Measurements from ENCODE around the gene IL1R2.

Gene IL1R2

DNA sequence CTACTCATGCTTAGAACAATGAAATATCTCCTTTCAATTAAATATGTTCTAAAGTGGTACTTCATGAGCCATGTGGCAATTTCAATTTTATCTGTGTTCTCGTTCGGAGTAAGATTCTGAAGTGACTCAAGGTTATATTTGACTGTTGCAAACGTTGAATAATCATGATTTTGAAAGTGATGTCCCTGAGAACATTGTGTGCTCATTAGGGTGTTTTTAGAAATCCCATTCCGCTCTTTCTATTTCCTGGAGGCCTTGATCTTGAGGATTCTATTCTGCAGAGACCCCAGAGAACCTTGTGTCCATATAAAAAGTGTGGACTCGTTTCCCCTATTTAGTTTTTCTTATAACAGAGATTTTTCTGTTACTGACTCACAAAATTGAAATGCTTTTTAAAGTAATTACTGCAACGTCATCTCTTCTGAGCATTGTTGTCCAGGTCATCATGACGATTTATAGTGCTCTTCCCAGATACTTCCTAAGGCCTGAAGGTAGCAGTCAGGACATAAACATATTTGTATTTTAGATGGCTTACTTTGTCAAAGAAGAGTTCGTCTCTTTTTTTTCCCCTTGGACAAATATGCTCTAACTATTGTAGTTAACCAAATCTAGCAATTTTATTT is 27.2 kb downstream of the IL1R2 start:
- no peak for DNase-seq (ENCODE audit: low read depth in 4 of 4, low spot score in 1 of 4)

DNA sequence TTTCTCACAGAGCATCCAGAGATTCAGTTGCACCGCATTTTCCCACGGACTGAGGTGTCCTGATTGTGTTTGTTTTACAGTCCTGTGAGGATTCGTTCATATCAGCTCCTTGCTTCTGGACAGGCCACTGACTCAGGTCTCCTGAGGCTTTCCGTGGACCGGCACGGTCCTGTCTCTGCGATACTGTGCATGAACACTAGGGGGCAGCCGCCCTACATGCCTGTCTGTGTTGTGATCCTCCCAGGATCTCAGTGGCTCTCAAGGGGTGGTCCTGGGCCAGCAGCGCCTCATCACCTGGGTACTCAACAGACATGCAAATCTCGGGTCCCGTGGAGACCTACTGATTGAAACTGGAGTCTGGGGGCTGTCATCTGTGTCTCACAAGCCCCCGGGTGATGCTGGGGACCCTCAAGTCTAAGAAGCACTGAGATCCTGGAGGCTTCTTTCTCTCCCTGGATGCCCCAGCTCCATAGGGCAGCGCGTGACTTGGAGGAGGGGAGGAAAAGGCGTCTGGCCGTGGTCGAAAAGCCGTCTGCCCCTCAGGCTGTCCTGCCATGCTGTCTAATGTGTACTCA is 28.9 kb downstream of the IL1R2 start:
- DNase-seq (ENCODE audit: low read depth in 4 of 4, low spot score in 1 of 4), result peak; percentile 79 to 89 (median 83)

DNA sequence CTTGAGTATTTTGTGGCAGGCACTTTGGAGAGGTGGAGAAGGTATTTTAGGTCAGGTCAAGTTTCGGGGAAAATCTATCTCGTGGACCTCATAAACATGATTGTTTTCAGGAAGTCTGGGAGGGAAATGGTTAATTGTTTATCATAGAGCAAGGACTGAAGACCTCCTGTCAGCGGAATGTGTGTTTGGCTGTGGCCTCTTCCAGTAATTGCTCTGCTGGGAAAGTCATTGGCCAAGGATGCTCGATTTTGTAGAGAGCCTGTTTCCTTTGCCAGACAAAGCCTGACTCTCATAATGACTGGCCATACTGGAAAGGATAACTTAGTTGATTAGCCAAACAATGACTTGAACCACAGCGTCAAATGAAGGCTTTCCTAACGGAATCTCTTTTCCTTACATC is 30.0 kb downstream of the IL1R2 start:
- DNase-seq (ENCODE audit: low read depth in 4 of 4, low spot score in 1 of 4), result no peak

DNA sequence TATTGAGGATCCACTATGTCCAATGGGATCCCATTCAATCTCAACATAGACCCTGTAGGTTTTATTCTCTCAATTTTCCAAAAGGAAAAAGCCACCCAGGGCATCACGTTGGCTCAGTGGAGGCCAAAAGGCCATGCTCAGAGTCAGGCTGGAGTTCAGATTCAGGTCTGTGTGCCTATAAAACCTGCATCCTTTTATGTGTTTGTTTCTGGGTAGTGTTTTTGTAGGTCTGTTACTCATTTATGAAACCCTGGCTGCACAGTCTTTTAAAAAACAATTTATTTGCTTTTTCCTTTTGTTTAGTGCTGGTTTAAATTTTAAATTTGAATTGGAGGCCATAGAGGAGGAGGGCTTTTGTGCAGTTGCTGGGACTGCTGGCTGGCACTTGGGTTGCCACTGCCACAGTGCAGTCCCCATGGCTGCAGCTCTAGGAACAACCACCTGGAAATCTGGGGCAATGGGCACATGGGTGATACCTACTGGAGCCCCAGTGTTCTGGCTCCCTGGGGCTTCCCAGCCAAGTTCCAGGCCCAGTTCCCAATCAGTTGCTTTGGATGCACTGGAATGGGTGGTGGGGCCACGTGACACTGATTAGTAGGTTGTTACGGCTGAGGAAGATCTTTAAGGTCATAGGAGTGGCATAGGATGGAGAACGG is 31.3 kb downstream of the IL1R2 start:
- DNase-seq (ENCODE audit: low read depth in 4 of 4, low spot score in 1 of 4), result no peak

DNA sequence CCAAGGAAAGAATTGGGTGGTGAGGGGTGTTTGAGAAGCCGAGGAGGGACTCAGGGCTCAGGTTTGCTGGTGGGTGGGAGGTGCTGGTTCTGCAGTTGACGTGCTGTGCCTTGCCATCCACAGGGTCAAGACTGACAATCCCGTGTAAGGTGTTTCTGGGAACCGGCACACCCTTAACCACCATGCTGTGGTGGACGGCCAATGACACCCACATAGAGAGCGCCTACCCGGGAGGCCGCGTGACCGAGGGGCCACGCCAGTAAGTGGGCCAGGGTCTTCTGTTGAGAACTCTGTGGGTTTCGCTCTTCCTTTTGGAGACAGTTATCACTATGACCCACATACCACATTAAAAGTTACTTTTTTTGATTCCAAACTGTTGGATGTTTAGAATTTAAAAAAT is 32.6 kb downstream of the IL1R2 start:
- no peak for DNase-seq (ENCODE audit: low read depth in 4 of 4, low spot score in 1 of 4)

DNA sequence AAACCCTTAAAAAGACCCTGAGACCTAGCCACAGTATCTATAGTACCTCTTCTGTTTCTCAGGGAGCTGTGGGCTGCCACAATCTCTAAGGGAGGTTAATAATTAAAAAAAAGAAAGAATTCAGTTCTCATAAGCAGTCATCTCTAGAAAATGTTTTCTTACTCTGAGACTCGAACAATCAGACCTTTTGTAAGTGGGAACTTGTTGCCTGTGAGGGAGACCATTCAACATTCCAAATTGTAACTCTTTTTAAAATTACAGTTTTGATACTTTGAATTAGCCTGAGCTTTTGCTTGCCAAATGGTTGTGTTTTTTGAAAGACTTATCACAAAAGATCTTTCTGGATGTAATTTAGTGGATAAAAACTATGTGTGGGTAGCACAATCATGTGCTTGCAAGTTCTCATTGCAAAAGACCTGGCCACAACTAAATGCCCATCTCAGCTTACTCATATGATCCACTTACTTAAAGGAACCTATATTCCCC is 33.3 kb downstream of the IL1R2 start:
- no peak for DNase-seq (ENCODE audit: low read depth in 4 of 4, low spot score in 1 of 4)

DNA sequence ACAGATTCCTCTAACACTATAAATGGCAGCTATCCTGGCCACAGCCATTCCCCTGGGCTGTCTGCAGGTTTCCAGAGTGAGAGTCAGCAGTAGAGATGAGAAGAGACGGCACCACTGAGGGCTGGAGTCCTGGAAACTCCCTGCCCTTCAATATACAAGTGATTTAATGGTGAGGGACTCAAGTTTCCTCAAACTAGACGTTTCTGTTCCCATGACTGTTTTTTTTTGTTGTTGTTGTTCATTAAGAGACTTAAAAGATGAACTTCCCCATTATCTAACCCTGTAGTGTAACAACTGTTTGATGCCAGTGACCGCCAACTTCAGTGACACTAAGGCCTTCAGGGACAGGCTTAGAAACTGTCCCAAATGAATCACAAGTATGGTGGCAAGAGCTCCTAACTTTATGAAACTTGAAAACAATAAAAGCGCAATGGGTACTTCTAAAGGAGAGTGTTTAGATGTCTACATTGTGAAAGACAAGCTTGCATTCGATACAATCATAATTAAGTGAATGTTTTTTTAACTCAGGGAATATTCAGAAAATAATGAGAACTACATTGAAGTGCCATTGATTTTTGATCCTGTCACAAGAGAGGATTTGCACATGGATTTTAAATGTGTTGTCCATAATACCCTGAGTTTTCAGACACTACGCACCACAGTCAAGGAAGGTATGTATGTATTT is 34.0 kb downstream of the IL1R2 start:
- DNase-seq (ENCODE audit: low read depth in 4 of 4, low spot score in 1 of 4), result no peak

DNA sequence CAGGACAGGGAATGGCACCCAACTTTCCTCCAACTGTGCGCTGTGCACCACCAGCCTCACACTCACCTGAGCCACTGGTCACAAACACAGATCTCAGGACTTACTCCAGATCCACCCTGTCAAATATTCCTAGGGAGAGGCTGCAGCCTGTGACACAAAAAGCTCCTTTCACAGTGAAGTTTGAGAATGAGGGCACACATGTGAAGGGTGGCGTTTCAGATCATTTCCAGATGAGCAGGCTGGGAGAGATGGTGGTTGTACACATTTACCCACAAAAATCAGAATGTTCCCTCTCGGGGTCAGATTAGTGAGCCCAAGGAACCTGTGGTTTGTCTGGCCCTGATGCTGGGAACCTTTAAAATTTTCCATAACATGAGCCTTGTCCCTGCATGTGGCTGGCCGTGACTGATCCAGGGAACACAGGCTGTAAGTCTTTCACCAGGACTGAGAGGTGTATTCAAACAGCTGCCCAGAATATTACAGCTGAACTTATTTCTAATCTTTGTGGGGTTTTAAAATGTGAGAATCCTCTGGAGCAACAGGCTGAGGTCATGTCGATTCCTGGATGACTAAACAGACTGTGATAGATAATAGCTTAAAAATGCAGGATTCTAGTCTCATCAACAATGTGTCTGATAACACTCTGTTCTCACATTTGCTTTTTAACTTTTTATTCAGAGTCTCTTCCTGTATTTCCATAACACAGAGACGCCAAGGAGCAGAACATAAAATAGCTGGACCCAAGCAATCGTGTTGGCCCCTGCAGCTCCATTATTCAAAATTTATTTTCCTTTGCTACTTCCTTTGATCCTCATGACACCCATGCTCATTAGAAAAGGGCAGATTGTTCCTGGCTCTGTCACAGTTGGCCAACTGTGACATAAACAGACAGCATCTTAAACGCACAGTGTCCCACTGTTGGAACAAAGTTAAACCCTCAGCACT is 35.5 kb downstream of the IL1R2 start:
- no peak for DNase-seq (ENCODE audit: low read depth in 4 of 4, low spot score in 1 of 4)

DNA sequence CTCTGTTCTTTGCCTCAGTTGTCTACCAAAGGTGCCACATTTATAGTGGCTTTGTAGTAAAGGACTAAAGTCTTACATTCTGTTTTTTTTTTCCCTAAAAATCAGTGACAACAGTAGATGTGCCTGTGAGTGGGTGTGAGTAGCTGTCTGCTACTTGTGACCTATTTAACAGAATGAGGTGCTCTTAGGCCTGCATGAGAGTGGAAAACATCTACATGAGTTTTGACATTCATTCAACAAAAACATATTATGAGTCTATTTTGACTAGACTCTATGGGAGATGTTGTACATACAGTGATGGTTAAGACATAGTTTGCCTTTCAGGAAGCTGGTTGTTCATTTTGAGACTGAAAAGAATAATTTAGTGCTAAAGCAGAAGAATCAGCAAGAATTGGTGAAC is 36.7 kb downstream of the IL1R2 start:
- no peak for DNase-seq (ENCODE audit: low read depth in 4 of 4, low spot score in 1 of 4)

DNA sequence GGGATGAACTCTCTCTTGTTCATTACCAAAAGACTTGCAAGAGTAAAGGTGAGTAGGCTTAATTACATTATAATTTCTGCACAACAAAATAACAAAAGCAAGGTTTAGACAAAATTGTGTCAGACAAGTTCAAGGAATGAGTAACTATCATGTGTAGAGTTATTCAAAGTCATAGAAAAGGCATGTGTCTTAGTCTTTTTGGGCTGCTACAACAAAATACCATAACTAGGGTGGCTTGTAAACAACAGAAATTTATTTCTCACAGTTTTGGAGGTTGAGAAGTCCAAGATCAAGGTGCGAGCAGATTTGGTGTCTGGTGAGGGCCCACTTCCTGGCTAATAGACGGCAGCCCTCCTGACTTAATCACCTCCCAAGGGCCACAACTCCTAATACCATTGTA is 37.6 kb downstream of the IL1R2 start:
- no peak for DNase-seq (ENCODE audit: low read depth in 4 of 4, low spot score in 1 of 4)

DNA sequence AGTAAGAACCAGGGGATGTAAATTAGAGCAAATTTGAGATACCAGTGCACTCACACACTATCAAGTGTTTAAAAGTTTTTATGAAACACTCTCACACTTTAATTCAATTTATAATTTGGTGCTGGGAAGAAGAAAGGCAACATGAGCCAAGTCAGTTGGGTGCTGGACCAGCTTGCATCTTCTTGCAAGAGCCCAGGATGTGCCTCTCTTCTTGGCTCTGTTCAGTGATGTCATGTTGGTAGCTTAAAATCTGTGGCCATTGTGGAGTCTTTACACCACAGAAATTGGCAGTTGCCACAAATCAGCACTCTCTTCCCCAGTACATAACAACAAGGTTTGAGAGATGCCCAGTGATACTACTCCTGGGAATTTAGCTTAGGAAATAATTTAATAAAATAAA is 38.2 kb downstream of the IL1R2 start:
- DNase-seq (ENCODE audit: low read depth in 4 of 4, low spot score in 1 of 4), result no peak

DNA sequence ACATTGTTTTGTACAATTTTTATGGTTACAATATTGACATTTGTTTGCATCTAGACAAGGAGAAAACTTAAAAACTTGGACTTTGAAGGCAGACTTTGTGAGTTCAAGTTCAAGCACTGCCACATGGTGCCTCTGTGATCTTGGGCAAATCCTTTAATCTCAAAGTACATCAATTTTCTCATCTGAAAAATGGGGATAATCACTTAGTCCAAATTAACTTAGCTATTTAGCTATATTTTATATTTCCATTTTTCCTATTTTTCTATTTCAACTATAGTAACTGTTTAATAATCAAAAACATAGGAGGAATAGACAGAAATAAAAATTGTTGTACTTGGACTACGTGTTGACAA is 38.7 kb downstream of the IL1R2 start:
- DNase-seq (ENCODE audit: low read depth in 4 of 4, low spot score in 1 of 4), result no peak

DNA sequence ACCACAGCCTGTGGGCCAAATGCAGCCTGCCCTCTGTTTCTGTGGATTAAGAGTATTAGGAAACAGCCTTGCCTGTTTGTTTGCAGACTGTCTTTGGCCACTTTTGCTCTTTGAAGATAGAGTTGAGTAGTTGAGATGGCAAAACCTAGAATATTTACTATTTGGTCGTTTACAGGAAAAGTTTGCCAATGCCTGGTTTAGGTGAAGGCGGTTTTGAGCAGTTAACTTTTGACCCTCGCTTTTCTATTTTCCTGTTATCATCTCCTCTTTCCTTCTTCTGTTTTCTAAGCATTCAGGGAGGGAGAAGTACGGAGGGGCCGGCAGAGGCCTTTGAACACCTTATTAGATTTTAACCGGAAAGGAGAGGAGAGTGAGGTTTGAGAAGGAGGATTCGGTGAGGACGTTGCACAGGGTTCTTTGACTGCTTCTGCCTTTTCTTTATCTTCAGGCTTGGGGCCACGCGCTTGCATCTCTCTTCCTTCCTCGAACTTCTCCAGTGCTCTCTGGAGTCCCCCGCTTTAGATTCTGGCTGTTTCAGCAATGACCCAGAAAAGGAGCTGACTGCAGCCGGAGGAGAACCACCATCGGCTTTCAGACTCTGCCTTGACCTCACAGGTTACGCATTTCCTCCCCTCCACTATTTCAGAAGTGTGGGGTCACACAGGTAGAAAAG is 39.2 kb downstream of the IL1R2 start:
- DNase-seq (ENCODE audit: low read depth in 4 of 4, low spot score in 1 of 4), result no peak

DNA sequence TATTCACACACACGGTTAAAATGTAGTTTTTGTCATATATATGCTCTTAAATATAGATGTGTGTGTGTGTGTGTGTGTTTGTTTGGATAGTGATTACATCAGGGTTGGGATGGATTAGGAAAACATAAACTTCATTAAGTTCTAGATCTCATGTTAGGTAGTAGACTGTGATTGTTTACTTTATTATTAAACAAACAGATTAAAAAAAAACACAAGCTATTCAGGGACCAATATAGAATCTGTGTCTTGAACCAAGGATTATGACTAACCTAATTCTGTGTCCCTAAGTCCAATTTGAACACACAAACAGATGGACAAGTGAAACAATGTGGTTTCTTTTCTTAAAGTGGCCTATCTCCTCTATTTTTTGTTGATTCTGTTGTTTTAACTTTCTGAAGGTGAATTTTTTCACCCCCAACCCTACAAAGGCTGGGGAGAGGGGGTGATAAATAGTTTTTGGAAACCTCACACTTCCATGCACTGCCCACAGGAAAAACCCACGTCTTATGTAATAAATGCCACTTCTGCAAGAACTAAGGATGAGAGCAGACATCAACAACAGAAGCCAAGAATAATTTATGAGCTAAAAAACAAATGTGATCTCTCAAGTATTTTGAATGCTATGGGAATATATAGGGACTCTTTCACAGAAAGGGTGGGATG is 40.7 kb downstream of the IL1R2 start:
- DNase-seq (ENCODE audit: low read depth in 4 of 4, low spot score in 1 of 4), result no peak

DNA sequence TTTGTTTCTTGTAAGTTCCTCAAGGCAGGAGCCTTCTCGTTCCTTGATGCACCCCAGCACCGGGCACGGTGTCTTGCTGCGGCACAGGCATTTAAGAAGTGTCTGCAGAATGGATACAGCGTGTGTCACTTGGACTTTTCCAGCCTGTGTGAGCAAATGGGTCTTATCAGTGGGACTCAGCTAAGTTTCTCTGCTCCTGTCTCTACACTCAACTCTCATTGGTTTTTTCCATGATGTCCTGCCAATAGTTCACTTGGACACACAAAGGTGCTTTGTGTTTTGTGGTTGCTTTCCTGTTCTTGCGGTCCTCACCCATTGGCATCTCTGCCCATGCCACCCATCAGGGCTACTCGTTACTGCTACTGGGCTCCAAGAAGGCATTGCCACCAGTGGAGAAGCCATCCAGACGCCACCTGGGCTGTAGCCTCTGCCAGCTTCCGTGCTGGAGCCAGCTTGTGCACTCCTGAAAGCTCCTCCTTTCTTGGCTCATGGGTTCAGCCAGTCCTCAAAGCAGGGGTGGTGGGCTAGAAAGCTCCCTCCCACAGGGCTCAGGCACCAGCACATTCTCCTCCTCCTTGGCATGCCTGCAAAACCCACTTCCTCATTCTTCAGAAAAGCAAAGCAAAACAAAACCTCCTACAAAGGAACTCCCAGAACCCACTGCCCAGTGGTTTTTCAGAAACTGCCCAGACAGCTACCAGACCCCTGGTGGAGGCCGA is 41.4 kb downstream of the IL1R2 start:
- DNase-seq (ENCODE audit: low read depth in 4 of 4, low spot score in 1 of 4), result no peak

DNA sequence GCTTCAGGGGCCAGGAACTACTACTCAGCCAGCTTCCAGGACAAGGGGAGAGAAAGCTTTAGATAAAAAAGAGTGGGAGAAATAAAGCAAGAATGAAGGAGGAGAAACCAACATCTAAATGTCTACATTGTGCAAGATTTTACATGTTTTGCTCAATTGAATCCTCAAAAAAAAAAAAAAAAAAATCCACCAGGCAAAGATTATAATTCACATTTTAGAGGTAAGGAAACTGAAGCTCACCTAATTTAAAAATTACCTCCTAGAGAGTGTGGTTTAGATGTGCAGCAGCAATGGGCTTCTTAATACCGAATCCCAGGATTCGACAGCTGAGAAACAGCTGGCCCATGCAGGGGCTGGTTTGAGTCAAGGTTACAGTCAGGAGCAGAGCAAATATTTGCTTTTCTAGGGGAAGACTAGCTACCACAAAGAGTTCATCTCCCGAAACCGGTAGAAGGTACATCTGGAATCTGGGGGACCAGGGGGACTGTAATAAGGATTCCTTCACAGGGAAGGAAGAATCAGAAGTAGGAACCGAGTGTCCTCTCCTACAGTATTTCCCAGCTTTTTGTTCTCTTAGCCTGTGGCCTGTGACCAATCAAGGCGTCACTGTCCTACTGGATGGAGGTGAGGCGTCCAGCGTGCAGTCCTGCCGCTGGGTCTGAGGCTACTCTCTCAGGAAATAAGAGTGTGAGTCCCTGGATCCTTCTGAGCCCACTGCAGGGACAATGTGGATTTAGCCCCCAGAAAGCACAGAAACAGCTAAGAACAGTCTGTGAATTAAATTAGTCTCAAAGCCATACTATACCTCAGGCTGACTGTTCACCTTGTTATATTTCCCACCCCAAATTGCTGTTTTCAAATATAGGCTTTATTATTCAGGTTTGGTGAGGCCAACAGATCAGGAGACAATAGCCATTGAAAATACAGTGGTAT is 42.3 kb downstream of the IL1R2 start:
- no peak for DNase-seq (ENCODE audit: low read depth in 4 of 4, low spot score in 1 of 4)

DNA sequence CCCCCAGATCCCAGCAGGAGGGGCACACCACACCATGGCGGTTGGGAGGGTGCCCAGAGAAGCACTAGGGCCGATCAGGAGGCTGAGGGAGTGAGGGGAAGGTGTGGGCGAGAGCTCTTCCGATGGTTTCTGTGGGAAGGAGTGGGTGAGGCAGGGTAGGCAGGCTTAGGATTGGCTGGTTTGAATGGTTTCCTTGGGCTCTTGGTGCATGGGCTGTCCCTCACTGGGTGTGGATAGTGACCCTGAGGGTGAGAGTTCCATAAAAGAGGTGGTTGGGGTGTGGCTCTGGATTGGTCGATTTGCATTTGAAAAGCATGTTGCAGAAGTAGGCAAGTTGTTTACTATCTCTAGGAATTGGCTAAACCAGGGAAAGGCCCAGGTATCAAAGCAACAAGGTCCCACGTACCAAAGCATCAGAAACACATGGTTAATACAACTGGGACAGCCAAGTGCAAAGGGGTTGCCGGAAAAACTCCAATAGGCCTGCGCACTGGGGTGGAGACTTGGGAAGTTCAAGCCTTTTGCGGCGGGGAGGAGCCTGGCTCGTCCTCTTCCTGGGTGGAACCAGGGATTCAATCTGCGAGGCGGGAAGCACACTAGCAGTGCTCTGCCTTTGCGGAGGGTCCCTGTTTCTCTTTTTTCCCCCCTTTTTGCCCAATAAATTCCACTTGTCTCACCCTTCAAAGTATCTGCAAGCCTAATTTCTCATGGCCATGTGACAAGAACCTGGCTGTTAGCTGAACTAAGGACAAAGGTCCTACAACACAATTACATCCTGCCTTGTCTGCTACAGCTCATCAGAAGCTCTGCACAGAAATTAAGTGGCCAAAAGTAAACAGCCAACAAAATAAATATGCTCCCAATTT is 43.2 kb downstream of the IL1R2 start:
- no peak for DNase-seq (ENCODE audit: low read depth in 4 of 4, low spot score in 1 of 4)

Data from stimulated activated CD4-positive, alpha-beta T cell treated with anti-CD3 and anti-CD28 coated beads, Interleukin-1b, Interleukin-23, amount 100 ng/mL, for 24 hours (primary cell).